CD4-positive, alpha-beta T cell treated with Interleukin-2 at 100 ng/mL for 4 hours (primary cell): ENCODE data around the gene KCNC1.

Experiments used
- DNase-seq: peaks from one replicate; pipeline ENCODE4 v3.0.0-alpha.2; 2020; ENCODE audit warnings: low spot score

The KCNC1 gene

DNA sequence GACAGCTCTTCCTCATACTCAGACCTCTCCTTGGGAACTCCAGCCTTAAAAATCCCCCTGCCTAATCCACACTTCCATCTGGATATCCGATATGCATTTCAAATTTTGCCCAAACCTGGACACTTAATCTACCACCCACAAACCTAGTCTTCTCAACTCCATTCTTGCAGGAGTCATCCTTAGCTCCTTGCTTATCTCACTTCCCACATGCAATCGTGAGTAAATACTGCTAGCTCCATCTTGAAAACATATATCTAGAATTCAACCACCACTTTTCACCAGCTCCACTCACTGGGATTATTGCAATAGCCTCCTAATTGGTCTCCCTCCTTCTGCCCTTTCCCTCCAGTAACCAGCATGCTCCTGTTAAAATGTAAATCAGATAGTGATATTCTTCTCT is 17.8 kb upstream of the KCNC1 start:
- no peak for DNase-seq

DNA sequence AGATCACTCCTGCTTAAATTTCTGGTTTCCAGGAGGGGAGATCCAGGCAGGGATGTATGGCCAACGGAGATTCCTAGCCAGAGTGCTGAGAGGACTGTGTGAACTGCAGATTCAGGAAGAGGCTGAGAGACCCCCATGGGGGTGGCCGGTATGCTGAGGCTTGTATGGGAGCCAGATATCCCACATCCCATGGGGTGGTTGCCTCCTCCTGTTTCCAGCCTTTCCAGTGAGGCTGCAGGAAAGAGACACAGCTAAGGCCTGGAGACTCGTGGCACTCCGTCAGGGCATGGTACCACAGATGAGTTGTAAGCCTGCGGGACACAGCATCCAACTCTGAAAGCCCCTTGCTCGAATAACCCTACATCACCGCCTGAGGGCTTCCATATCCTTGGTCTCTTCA is 16.6 kb upstream of the KCNC1 start:
- DNase-seq: no peak

DNA sequence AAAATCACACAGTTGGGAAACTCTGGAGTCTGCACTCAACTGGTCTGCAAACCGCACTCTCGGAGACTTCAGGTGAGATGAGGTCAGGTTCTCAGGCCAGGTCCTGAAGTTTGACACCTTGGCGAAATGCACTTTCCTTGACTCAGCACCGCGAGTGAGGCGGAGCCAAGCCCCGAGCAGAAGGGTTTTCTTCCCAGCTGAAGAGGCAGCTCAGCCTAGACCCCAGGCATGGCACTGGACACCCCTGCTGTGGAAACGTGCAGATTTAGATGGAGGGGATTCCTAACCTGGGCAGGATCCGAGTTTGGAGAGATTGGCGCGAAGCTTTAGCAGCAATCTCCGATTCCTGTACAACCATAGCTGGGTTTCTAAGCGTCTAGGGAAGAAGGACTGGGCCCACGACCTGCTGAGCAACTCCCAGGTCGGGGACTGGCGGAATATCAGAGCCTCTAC is 16.0 kb upstream of the KCNC1 start:
- no peak for DNase-seq

DNA sequence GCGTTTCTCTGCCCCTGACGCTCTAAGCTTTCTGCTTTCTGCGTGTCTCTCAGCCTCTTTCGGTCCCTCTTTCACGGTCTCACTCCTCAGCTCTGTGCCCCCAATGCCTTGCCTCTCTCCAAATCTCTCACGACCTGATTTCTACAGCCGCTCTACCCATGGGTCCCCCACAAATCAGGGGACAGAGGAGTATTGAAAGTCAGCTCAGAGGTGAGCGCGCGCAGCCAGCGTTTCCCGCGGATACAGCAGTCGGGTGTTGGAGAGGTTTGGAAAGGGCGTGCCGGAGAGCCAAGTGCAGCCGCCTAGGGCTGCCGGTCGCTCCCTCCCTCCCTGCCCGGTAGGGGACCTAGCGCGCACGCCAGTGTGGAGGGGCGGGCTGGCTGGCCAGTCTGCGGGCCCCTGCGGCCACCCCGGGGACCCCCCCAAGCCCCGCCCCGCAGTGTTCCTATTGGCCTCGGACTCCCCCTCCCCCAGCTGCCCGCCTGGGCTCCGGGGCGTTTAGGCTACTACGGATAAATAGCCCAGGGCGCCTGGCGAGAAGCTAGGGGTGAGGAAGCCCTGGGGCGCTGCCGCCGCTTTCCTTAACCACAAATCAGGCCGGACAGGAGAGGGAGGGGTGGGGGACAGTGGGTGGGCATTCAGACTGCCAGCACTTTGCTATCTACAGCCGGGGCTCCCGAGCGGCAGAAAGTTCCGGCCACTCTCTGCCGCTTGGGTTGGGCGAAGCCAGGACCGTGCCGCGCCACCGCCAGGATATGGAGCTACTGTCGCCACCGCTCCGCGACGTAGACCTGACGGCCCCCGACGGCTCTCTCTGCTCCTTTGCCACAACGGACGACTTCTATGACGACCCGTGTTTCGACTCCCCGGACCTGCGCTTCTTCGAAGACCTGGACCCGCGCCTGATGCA is 15.3 kb upstream of the KCNC1 start, which contains the start of gene MYOD1:
Gene MYOD1 (plus strand): TSS at position 544 of the 910 bp plus-strand sequence. CDS start 212 bp downstream, at position 756.
- no peak for DNase-seq

DNA sequence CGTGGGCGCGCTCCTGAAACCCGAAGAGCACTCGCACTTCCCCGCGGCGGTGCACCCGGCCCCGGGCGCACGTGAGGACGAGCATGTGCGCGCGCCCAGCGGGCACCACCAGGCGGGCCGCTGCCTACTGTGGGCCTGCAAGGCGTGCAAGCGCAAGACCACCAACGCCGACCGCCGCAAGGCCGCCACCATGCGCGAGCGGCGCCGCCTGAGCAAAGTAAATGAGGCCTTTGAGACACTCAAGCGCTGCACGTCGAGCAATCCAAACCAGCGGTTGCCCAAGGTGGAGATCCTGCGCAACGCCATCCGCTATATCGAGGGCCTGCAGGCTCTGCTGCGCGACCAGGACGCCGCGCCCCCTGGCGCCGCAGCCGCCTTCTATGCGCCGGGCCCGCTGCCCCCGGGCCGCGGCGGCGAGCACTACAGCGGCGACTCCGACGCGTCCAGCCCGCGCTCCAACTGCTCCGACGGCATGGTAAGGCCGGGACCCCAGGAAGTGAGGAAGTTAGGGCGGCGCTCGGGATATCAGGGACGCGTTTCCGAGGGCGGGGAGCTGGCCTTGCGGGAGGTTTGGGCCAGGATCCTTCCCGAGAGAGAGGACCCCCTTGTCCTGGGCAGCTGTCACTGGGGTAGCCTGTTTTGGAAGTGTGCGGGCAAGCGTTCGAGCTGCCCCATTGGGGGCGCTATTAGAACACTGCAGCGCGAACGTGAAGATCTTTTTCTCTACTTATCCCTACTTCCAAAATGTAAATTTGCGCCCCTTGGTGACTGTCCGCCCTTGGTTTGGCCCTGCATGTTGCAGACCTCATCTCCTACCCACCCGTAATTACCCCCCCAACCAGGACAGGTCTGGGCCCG is 14.4 kb upstream of the KCNC1 start:
- no peak for DNase-seq

DNA sequence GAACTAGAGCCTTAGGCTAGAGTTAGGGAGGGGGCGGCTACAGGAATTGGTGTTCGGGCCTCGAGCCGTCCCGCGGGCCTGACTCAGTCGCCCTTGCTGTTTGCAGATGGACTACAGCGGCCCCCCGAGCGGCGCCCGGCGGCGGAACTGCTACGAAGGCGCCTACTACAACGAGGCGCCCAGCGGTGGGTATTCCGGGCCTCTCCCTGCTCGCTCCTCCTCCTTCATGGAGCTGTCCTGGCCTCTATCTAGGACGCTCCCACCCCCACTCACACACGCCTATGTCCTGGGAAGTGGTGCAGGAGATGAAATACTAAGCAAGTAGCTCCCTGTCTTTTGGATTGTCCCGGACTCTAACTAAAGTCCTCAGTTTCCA is 13.8 kb upstream of the KCNC1 start:
- no peak for DNase-seq

DNA sequence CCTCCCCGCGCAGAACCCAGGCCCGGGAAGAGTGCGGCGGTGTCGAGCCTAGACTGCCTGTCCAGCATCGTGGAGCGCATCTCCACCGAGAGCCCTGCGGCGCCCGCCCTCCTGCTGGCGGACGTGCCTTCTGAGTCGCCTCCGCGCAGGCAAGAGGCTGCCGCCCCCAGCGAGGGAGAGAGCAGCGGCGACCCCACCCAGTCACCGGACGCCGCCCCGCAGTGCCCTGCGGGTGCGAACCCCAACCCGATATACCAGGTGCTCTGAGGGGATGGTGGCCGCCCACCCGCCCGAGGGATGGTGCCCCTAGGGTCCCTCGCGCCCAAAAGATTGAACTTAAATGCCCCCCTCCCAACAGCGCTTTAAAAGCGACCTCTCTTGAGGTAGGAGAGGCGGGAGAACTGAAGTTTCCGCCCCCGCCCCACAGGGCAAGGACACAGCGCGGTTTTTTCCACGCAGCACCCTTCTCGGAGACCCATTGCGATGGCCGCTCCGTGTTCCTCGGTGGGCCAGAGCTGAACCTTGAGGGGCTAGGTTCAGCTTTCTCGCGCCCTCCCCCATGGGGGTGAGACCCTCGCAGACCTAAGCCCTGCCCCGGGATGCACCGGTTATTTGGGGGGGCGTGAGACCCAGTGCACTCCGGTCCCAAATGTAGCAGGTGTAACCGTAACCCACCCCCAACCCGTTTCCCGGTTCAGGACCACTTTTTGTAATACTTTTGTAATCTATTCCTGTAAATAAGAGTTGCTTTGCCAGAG is 13.2 kb upstream of the KCNC1 start:
- DNase-seq: no peak

DNA sequence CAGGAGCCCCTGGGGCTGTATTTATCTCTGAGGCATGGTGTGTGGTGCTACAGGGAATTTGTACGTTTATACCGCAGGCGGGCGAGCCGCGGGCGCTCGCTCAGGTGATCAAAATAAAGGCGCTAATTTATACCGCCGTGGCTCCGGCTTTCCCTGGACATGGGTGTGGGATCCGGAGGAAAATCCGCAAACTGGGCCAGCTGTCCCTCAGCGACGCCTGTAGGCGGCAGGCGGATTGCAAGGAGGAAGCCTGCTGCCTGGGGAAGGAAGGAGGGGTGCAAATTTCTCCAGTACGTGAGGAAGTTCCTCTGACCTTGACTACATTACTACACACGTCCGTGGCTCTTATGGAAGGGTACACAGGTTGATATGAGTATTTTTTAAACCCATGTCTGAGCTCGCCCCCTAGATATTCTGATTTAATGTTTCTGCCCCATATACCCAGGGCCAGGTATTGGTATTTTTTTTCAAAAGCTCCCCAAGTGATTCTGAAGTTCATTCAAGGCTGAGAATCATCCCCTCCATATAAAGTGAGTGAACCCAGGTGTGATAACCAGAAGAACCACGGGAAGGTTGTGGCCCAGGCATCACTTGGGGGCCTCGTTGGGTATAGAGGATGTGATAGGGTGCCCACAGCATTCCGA is 12.5 kb upstream of the KCNC1 start:
- DNase-seq: no peak

DNA sequence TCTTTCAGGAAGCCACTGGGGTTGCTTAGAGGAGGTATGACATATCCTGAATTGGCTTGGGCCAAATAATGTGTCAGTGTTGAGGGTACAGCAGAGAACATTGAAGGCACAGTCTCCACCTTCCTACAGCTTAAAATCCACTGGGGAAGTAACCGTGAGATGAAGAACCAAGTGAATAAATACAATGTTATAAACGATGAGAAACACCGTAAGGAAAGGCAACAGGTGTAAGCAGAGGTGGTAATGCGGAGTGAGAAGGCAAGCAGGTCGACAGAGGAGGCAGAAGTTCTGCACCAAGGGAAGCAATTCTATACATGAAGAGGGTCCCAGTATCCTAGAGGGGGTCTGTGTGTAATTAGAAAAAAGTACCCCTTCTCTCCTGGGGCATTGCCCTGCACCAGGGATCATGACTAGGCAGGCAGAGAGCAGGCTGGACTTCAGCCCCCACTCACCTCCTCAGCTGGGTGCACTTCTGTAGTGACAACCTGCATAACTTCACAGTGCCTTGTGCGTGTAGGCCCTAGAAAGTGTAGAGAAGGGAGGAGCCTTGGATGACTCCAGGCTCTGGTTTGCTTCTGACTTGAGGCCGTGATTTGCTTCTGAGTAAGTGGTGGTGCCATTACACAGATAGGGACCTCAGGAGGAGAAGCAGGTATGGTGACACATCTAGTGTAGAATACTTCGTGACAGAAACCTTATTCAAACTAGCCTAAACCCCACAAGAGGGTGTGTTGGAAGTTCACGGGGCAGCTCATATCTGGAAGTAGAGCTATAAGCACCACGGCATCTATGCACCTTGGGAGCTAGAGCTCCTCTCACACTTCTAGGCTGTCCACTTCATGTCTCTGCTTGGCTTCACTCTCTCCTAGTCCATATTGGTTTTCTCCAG is 10.3 kb upstream of the KCNC1 start:
- DNase-seq: no peak

DNA sequence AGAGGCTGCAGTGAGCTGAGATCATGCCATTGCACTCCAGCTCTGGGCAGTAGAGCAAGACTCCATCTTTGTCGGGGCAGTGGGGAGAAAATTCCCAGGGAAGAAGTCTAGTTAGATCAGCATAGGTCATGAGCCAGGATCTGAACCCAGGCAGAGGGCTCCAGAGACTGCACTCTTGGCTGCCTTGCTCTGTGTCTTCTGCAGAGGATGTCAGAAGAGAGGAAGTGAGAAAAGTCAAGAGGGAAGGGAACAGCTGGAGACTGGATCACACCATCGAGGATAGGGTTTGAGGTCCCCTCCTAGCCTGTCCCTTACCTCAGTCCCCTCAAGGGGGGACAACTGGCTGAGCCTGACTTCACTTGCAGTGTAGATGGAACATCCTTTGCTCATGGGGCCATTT is 9.4 kb upstream of the KCNC1 start:
- DNase-seq: no peak

DNA sequence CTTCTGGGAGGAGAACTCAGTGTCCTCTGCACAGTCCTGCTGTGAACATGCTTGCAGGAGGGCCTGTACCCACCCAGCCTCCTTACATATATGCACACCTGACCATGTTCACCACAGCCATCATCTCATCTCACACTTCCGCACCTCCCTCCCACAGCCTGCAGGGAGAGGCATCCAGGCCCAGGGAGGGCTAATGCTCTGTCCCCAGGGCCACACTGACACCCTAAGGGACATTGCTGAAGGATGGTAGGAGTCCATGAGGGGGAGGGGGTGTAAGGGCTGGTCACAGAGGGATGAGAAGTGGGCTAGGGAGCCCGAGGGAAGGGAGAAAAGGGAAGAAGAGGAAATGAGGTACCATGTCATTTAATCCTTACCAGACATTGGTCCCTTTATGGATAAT is 4.4 kb upstream of the KCNC1 start:
- DNase-seq: no peak

DNA sequence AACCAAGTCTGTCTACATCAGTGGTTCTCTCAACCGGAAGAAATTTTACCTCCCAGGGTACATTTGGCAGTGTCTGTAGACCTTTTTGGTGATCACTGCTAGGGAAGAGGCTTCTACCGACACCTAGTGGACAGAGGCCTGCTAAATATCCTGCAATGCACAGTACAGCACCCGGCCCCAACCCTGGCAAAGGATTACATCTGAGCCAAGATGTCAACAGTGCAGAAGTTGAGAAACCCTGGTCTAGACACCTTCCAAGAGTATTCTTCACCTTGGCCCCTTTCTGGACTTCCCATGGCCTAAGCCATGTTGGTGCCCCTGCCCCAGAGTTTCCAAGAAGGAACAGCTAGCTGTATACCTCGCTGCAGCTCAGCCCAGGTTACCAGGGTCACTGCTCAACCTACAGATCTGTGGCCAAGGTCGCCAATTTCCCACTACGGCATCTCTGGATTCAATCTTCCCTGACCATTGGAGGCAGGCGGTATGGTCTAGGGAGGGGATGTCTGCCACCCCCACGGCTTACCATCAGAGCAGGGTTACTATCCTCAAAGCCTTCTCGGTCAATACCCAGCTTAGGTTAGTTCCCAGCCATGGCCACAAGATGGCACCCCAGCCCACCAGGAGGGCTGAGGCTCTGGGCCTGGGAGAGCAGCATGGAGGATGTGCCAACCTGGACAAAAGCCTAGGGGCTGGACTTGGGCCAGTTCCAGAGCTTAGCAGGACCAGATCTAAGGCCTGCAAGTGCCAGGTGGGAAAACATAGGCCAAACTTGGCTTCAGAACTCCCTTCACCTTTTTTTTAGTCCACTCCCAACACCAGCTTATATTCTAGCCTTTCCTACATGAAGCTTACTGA is 3.7 kb upstream of the KCNC1 start:
- peak; percentile 49 for DNase-seq

DNA sequence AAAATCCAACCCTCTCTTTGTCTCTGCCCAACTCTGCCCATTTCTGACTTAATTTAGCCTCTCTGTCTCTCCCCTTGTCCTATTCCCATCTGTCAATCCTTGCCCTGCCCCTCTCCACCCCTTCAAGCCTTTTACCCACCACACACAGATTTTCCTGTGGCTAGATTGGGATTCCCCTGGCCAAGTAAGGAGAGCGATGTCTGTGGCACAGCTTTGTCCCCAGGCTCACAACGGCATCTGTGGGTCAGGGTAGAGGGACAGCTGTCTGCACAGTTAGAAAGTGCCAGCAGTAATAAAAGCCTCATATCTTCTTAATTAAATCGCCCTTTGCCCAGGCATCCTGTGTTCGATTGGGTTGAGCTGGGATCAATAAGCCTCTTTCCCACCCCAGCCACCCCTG is 1.3 kb upstream of the KCNC1 start:
- DNase-seq: no peak

DNA sequence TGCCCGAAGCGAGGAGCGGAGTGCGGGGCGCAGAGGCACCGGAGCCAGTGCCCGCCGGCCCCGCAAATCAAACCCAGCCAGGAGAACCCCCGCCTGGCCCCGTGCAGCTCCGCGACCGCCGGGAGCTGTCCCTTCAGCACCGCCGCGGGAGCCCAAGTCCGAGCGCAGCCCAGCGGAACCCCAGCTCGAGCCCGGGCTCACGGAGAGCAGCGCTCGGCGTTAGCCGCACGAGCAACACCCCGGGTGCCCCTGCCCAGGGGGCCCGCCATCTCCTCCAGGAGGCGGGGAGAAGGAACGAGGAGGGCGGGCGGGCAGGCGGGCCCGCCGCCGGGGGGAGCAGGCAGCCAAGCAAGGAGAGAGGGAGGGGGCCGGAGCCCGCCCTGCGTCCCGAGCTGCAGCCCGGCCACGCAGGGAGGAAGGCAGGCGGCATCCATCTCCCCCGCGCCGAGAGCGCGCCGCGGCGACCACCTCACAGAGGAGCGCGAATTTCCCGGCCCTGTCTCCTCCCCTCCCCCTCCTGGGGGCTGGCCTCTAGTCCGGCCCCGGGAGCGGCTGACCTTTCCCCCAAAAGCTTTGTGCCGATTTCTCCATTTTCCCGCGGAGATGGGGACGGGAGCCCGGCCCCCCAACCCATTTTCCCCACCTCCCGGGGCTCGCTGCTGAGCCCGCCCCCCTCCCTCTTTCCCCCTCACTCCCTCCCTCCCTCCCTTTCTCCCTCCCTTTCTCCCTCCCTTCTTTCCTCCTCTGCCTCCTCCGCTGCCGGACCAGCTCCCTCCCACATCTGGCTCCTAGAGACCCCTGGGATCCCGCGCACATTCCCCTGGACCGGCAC is 621 bp downstream of the KCNC1 start:
- no peak for DNase-seq

DNA sequence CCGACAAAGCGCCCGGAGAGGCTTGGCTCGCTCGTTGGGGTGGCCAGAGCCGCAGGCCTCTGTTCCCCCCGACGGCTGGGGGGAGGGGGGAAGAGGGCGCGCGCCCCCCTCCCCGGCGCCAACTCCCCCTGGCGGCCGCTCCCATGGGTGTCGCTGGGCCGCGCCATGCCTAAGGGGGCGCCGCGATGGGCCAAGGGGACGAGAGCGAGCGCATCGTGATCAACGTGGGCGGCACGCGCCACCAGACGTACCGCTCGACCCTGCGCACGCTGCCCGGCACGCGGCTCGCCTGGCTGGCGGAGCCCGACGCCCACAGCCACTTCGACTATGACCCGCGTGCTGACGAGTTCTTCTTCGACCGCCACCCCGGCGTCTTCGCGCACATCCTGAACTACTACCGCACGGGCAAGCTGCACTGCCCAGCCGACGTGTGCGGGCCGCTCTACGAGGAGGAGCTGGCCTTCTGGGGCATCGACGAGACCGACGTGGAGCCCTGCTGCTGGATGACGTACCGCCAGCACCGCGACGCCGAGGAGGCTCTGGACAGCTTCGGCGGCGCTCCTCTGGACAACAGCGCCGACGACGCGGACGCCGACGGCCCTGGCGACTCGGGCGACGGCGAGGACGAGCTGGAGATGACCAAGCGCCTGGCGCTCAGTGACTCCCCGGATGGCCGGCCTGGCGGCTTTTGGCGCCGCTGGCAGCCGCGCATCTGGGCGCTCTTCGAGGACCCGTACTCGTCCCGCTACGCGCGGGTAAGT is 1.4 kb downstream of the KCNC1 start:
- DNase-seq: no peak

DNA sequence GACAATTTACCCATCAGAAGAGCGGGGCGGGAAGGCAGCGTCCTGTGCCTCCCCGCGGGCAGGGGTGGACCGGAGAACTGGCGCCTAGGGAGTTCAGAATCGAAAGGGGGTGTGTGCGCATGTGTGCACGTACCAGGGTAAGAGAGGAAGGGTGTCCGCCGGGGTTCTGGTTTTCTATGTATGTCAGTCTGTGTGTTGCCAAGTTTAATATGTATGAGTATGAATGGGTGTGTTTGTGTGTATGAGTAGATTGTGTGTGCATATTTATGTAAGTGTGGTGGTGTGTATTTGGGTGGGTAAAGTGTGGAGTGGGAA is 2.0 kb downstream of the KCNC1 start:
- DNase-seq: no peak

DNA sequence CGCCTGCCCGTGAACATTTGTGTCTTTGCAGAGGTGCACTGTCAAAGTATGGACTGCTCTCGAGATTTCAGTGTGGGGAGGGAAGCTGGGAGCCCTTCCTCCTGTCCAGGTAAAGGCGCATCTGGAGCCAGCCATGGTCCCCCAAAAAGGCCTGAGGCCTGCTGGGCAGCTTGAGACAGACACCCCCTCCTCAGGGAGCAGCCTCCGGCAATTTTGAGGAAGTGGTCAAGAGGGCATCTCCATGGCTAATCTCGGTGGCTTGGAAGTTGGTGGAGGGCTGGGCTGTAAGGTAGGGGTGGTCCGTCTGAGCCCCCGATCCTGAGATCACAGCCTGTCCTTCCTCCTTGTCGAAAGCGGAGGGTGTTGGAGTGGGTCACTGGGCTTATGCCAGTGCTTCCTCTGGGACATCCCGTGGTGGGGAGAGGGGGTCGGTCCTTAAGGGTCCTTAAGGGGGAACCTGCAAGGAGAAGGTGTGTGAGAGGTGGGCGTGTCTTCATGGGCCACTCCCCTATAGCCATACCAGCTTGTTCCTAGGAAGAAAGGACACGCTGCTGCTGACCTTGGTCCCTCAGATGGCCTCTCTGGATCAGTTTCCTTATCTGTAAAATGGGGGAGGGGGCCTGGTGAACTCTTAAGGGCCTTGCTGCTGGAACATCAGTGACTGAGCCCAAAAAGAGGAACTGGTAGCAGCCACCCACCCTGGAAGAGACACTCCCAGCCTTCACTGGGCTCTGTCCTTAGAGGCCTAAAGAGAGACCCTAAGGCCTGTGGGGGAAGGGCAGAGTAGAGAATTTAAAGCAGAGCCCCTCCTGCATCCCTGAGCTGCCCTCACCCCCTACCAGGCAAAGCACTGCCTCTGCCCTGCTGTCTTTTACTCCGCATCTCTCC is 2.6 kb downstream of the KCNC1 start:
- no peak for DNase-seq
